ENCODE measurements around the gene FRAS1. TPM values are rescaled to one million over a fixed set of nuclear protein-coding genes. Genes with fewer than 3 reads are reported as not detected.

FRAS1 gene
- total and polyA plus RNA-seq, 2 of the 8 experiments (the other 6 are each of a cell fraction or from before 2014, with no cell fraction given): 38.5 to 109 TPM

- ChIA-PET POLR2A (ENCODE audit: partially characterized antibody) (no interaction called here), CTCF (ENCODE audit: partially characterized antibody) (interaction anchor here (0.6 to 1.1 kb wide), 4 partner anchors 20 to 284 kb away, joined by 3 read pairs; no protein-coding TSS in a partner anchor)
- Histone ChIP-seq H3K9me3 (ENCODE audit: insufficient read depth in 2 of 2, low read depth in 1 of 2, low read length in 1 of 2) (no peaks in the 10 kb centered on the region), H2BK5ac (ENCODE audit: low read depth, low read length) (no peak overlapping the region), H3K4me3 (ENCODE audit: extremely low read depth in 1 of 4, insufficient read depth in 2 of 4, low read depth in 3 of 4, low read length in 4 of 4) (no peak overlapping the region), H3K9ac (replicated peaks in 1 of 4; ENCODE audit: extremely low read depth in 1 of 4, low read depth in 3 of 4, low read length in 3 of 4) (no peak overlapping the region), H3K4me1 (replicated peaks in 1 of 4; ENCODE audit: control insufficient read depth in 3 of 4, insufficient read depth in 4 of 4, low read length in 3 of 4) (peaks cover 0 to 3% (median 0%) of the 10 kb centered on the region in 4 experiments; a peak in 1 of 7 replicates), H3K36me3 (ENCODE audit: control insufficient read depth in 2 of 4, insufficient read depth in 4 of 4, low read length in 3 of 4) (no peaks in the 10 kb centered on the region), H4K8ac (ENCODE audit: extremely low read depth, insufficient read depth, low read length) (no peak overlapping the region), H3K56ac (replicated peaks; ENCODE audit: insufficient read length, low read depth, low read length) (no peak overlapping the region), H3K18ac (ENCODE audit: extremely low read depth, low read length) (no peak overlapping the region), H3K14ac (ENCODE audit: insufficient read length) (no peak overlapping the region), H3K27me3 (replicated peaks in 1 of 4; ENCODE audit: control insufficient read depth in 3 of 4, extremely low read depth in 1 of 4, insufficient read depth in 3 of 4, low read length in 3 of 4) (no peaks in the 10 kb centered on the region), H2BK20ac (ENCODE audit: low read length) (no peak overlapping the region), H3K4ac (replicated peaks; ENCODE audit: insufficient read length, low read depth, low read length) (no peak overlapping the region), H4K91ac (replicated peaks; ENCODE audit: insufficient read length, low read length) (no peak overlapping the region), H3K79me2 (ENCODE audit: control insufficient read depth in 1 of 2, insufficient read depth in 2 of 2, low read length in 2 of 2) (no peaks in the 10 kb centered on the region), H2BK12ac (ENCODE audit: low read depth, low read length) (no peak overlapping the region), H4K5ac (ENCODE audit: insufficient read length, low read depth, low read length) (no peak overlapping the region), H3K27ac (ENCODE audit: low read depth, low read length) (no peak overlapping the region), H2AFZ (ENCODE audit: low read length) (no peak overlapping the region), H3K79me1 (ENCODE audit: low read depth, low read length) (no peaks in the 10 kb centered on the region), H2BK120ac (replicated peaks; ENCODE audit: low read depth, low read length) (no peak overlapping the region), H2BK15ac (ENCODE audit: low read length) (no peak overlapping the region), H3K4me2 (ENCODE audit: insufficient read depth in 1 of 2, low read depth in 2 of 2, low read length in 2 of 2) (no peak overlapping the region), H3K23ac (ENCODE audit: insufficient read length) (no peak overlapping the region), H3K23me2 (ENCODE audit: low read depth, low read length) (no peaks in the 10 kb centered on the region), H2AK5ac (ENCODE audit: low read depth, low read length) (no peak overlapping the region), H4K20me1 (replicated peaks in 1 of 2; ENCODE audit: control insufficient read depth in 1 of 2, insufficient read depth in 2 of 2, low read length in 2 of 2) (no peaks in the 10 kb centered on the region)
- DNase-seq (ENCODE audit: low read depth in 1 of 2, low spot score in 2 of 2): no peak
- WGBS, 2 experiments (ENCODE audit: extremely low coverage in 1 of 2, insufficient coverage in 1 of 2, insufficient read length in 1 of 2, insufficient replicate concordance in 2 of 2, low coverage in 1 of 2, low lambda C conversion rate in 2 of 2, missing lambda C conversion rate in 1 of 2): 89% methylated on average over 3 of the region's 3 CpGs; no CpG with 5 or more reads in 1 of the 2 experiments
- TF ChIP-seq RXRA (IDR thresholded peaks at IDR 0.05; ENCODE audit: insufficient read depth, low read depth, low read length) (no peak), EZH2 (IDR thresholded peaks at IDR 0.05; ENCODE audit: low read depth, low read length, severe bottlenecking) (no peak), PHF8 (conservative IDR thresholded peaks at IDR 0.05; ENCODE audit: low read depth, low read length) (no peak), CHD1 (IDR thresholded peaks at IDR 0.05; ENCODE audit: low read depth, low read length) (no peak), POLR2AphosphoS5 (IDR thresholded peaks at IDR 0.05; ENCODE audit: low read depth, low read length) (no peak), BACH1 (IDR thresholded peaks at IDR 0.05; ENCODE audit: low read length) (no peak), TAF7 (optimal IDR thresholded peaks at IDR 0.05; ENCODE audit: borderline replicate concordance, low read depth, low read length) (no peak)
- no peak for FAIRE-seq
Observed at GRCh38 chr4:78024576-78025091, 32.5 kb upstream of the FRAS1 start.

Measured in H1 (cell line).